OCI-LY1 (cell line): ENCODE results near the gene TSGA10.

Source experiments
- CTCF ChIP-seq: fragments of 200-600 bp; sonication (generic), shearing (Covaris generic); IDR thresholded peaks from 2 replicates; pipeline ENCODE4 v1.5.1; 2017; ENCODE audit warnings: mild to moderate bottlenecking, antibody characterized with exemption, low read length, moderate library complexity, mixed read lengths
- EZH2 ChIP-seq: fragments of 200-600 bp; sonication (generic), shearing (Covaris generic); IDR thresholded peaks from 2 replicates; pipeline ENCODE4 v1.8.0; 2017; ENCODE audit warnings: borderline replicate concordance, mixed run types, mild to moderate bottlenecking, antibody characterized with exemption, low read length, moderate library complexity, mixed read lengths

GRCh38 chr2:99153921-99154604, 679 bp downstream of the TSGA10 start:
- no peak for TF ChIP-seq CTCF
- TF ChIP-seq EZH2: no peak
